NOMO-1 treated with DMSO at 0.1 percent for 48 hours (cell line): ENCODE results near the gene APBA2.

Experiments used
- DNase-seq: peaks from one replicate; lab custom pipeline; 2025; ENCODE audit not compliant: unreplicated experiment; lab: John Stamatoyannopoulos, UW

The APBA2 gene

GRCh38 chr15:28914046-28914445 is 28.3 kb downstream of the APBA2 start:
- no peak for DNase-seq

GRCh38 chr15:28914483-28915023 is 28.8 kb downstream of the APBA2 start:
- no peak for DNase-seq

- no peak for DNase-seq
Observed at GRCh38 chr15:28915041-28915810, 29.5 kb downstream of the APBA2 start.

- no peak for DNase-seq
Observed at GRCh38 chr15:28915935-28916334, 30.2 kb downstream of the APBA2 start.

- no peak for DNase-seq
Observed at GRCh38 chr15:28917791-28918140, 32.0 kb downstream of the APBA2 start.

- DNase-seq = no peak
Observed at GRCh38 chr15:28918141-28918983, 32.6 kb downstream of the APBA2 start.

GRCh38 chr15:28919201-28919635 is 33.4 kb downstream of the APBA2 start:
- DNase-seq = no peak

GRCh38 chr15:28919679-28920655 is 34.2 kb downstream of the APBA2 start:
- no peak for DNase-seq

- DNase-seq = no peak
Observed at GRCh38 chr15:28920781-28921331, 35.1 kb downstream of the APBA2 start.

- DNase-seq = no peak
Observed at GRCh38 chr15:28921336-28921735, 35.6 kb downstream of the APBA2 start.

GRCh38 chr15:28921919-28922706 is 36.3 kb downstream of the APBA2 start:
- no peak for DNase-seq

- no peak for DNase-seq
Observed at GRCh38 chr15:28922707-28923012, 36.9 kb downstream of the APBA2 start.

GRCh38 chr15:28923726-28924280 is 38.0 kb downstream of the APBA2 start:
- DNase-seq = no peak

- DNase-seq = no peak
Observed at GRCh38 chr15:28927043-28927442, 41.3 kb downstream of the APBA2 start.

GRCh38 chr15:28929200-28929599 is 43.4 kb downstream of the APBA2 start:
- no peak for DNase-seq

GRCh38 chr15:28930011-28930410 is 44.2 kb downstream of the APBA2 start:
- DNase-seq = no peak

- no peak for DNase-seq
Observed at GRCh38 chr15:28930476-28931291, 44.9 kb downstream of the APBA2 start.

- no peak for DNase-seq
Observed at GRCh38 chr15:28931828-28932227, 46.1 kb downstream of the APBA2 start.

GRCh38 chr15:28932361-28932760 is 46.6 kb downstream of the APBA2 start:
- DNase-seq = no peak
